Adrenal gland (tissue), 5 donors: ENCODE measurements around the gene VCX2.

Experiments
- CTCF ChIP-seq, 6 experiments: fragments of 450-650 bp in 4 of 6; fragments of 200-600 bp in 2 of 6; sonication (generic) in 1 of 6; IDR thresholded peaks; 1 replicate in 5 of 6; 2 replicates in 1 of 6; pipeline versions ENCODE4 v1.5.1 to v1.8.0; 2016 to 2021; ENCODE audit warnings: antibody characterized with exemption in 6 of 6, mild to moderate bottlenecking in 2 of 6, moderate library complexity in 1 of 6
- POLR2A ChIP-seq, 2 donors: fragments of 450-650 bp; IDR thresholded peaks; one replicate each; pipeline ENCODE4 v1.6.1; 2017; ENCODE audit warnings: antibody characterized with exemption in 2 of 2, mild to moderate bottlenecking in 2 of 2, moderate library complexity in 1 of 2
- donor health status: DM: no; HTN: no; CAD: no.

- TF ChIP-seq POLR2A (IDR thresholded peaks at IDR 0.05) (no peak), CTCF (IDR thresholded peaks at IDR 0.05) (no peak)
Observed at GRCh38 chrX:8141896-8142295, 29.2 kb downstream of the VCX2 start.
